IPS-NIHi7 (cell line): ENCODE results near the gene ENTPD5.
A peak's percentile ranks its signal among the peaks of the same experiment; 100 is the strongest.

Source experiments
- DNase-seq: peaks from one replicate; pipeline ENCODE4 v3.0.0; 2012; ENCODE audit warnings: mixed read lengths; ENCODE audit errors: extremely low spot score

ENTPD5 gene

DNA sequence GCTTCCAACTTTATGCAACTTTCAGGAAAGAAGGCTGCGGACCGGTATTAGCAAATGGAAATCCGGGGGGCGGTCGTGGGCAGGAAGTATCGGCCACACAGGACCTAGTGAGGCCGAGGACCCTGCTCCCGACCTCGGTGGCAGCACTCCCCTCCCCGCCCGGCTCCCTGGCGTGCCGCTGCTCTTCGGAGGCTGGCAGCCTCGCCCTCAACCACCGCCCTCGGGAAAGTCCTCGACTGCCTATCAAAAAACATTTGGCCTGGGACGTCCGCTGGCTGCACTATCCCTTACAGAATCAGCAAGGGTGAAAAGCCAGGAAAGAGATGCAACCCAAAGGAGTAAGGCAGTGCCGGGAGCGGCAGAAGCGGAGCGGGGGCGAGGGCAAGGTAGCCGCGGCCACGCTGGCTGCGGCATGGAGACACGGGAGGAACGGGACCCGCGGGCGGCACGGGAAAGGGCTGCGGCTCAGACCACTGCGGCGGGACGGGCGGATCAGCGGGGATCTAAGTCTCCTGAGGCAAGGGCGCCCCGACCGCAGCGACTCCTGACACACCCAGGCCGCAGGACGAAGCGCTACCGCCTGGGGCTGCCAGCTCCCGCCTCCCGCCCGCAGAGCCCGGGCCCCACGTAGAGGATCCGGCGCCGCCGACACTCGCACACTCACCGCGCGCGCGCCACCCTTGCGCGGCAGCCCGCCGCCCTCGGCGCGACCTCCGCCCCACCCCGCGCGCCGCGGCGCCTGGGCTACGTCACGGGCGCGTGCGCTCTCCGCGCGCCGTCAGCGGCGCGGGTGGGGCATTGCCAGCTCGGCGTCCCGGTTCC lies at the start of gene ENTPD5, which contains the start of gene BBOF1:
Gene ENTPD5 (minus strand): TSS at position 703 of the 822 bp plus-strand sequence. CDS start 31,186 bp downstream, outside the sequence.
Gene BBOF1 (plus strand): TSS at position 764 of the 822 bp plus-strand sequence. CDS start 130 bp downstream, outside the sequence.
- peak; percentile 94 for DNase-seq

GRCh38 chr14:74065746-74066575 lies 46.9 kb upstream of the ENTPD5 start:
- no peak for DNase-seq

- no peak for DNase-seq
These were observed 45.8 kb upstream of the ENTPD5 start for GRCh38 chr14:74064883-74065282.

DNA sequence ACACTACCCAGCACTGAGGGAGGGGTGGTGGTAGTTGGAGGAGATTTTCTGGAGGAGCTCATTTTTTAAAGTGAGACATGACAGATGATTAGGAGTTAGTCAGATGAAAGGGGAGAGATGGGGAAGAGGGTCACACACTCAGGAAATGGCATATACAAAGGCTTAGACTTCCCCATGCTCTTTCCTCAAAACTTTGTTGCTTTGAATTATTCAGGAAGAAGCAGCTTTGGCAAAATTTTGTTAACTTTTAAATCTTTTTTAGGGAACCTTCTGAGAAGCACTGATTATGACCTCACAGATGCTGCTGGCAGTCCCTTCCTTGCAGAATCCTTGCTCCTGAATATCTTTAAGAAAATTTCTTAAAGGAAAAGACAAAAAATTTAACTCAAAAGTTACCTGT lies 45.3 kb upstream of the ENTPD5 start:
- DNase-seq, result no peak

- no peak for DNase-seq
These were observed 43.7 kb upstream of the ENTPD5 start for GRCh38 chr14:74062809-74063150.

DNA sequence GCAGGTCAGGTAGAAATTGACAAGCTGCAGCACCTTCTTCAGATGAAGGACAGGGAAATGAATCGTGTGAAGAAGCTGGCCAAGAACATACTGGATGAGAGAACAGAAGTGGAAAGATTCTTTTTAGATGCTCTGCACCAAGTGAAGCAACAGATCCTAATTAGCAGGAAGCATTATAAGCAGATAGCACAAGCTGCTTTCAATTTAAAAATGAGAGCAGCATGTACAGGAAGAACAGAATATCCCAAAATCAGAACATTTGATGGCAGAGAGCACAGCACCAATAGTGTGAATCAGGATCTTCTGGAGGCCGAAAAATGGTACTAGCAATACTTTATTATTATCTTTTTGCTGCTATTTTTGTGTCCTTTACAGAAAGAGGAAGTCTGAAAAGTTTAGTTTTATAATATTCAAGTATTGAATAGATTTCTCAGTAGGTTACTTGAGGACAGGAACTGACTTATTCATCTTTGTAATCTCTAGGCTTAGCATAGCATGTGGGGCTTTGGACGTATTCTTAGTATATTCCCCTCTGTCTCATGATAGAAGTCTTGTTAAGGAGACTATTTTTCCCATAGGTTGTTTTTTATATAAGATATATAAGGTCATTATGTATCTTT lies 30.9 kb upstream of the ENTPD5 start:
- no peak for DNase-seq

DNA sequence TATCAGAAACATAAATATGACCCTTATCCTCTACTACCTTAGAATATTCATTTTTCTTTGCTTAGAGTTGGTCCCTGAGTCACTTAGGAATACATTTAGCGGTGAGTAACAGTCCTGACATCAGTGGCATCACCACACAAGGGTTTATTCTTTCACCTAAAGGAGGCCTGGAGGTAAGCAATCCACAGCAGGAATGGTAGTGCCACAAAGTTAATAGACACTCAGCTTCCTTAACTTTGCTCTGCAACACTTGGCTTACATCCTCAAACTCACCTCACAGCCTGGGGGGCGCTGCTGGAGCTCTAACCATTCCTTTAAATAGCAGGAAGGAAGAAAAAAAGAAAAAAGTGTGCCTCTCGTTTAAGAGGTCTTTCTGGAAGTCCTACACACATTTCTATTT lies 29.2 kb upstream of the ENTPD5 start:
- peak; percentile 64 for DNase-seq

DNA sequence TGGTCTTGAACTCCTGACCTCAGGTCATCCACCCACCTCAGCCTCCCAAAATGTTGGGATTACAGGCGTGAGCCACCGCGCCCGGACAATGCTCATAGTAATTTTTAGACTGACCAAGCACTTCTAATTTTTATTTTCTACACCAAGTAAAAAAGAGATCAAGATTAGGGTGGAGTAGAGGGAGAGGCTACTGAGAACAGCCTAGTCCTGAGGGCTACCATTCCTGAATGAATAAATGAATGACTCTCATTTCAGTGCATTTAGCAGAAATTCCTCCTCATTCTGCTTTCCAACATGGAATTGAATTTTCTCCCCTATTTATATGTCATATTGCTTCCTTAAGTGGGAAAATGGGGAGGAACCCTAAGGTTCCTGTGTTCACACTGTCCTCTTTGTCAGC lies 26.4 kb upstream of the ENTPD5 start:
- no peak for DNase-seq

DNA sequence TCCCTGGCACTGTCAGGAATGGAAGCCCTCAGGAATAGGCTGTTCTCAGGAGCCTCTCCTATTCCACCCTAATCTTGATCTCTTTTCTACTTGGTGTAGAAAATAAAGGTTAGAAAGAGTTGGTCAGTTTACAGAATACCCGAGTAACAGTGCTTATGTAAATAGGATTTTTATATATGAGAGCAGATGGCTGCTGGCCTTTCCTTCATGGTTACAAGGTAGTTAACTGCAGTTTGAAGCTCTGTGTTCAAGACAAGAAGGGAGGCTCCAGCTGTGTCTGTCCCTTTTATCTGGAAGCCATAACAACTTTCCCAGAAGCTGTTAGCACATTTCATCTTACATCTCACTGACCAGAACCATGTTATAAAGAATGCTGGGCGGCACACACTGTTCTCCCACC lies 23.2 kb upstream of the ENTPD5 start:
- DNase-seq, result no peak

DNA sequence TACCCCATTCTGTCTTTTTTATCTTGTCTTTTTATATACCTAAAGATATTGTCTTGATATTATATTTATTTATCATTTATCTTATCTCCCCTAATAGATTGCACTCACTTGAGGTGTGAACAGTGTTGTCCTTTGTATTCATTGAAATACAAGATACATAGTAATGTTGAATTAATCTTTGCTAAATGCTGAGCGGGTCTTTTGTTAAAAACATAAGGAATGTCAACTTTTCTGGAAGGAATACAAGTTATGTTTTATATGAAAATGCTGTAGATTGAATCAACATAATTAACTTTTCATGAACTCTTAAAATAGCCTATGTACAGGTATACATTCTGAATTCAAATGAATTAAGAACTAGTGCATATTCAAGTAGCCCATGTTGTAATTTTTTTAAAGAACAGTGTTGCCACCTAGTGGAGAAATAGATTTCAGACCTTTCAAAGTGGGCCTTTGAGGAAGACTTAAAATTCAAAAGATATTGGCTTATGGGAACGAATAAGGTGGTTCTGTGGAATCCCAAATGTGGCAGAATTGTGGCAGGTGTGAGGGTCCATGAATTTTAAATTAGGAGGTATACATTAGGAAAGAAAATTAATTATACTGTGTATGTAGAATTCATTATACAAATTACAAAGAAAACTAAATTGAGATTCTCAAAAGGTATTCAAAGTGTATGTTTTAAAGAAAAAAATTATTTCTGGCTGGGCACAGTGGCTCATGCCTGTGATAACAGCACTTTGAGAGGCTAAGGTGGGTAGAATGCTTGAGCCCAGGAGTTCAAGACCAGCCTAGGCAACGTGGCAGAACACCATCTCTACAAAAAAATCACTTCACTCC lies 19.2 kb upstream of the ENTPD5 start:
- DNase-seq, result peak; percentile 49

- DNase-seq, result no peak
These were observed 16.5 kb upstream of the ENTPD5 start for GRCh38 chr14:74035556-74035955.

- DNase-seq, result no peak
These were observed 15.5 kb upstream of the ENTPD5 start for GRCh38 chr14:74034572-74034971.

- DNase-seq, result no peak
These were observed 10.0 kb upstream of the ENTPD5 start for GRCh38 chr14:74029136-74029535.

DNA sequence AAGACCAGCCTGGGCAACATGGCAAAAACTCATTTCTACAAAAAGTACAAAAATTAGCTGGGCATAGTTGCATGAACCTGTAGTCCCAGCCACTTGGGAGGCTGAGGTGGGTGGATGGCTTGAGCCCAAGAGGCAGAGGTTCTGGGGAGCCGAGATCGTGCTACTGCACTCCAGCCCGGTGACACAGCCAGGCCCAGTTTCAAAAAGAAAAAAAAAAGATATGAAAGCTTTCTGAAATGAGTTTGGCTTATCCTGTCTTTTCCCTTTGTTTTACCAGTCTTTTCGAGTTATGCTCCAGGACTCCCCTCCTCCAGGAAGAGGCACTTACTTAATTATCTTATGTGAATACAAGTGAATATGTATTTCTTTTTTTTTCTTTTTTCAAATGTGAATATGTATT lies 3.3 kb upstream of the ENTPD5 start:
- no peak for DNase-seq

DNA sequence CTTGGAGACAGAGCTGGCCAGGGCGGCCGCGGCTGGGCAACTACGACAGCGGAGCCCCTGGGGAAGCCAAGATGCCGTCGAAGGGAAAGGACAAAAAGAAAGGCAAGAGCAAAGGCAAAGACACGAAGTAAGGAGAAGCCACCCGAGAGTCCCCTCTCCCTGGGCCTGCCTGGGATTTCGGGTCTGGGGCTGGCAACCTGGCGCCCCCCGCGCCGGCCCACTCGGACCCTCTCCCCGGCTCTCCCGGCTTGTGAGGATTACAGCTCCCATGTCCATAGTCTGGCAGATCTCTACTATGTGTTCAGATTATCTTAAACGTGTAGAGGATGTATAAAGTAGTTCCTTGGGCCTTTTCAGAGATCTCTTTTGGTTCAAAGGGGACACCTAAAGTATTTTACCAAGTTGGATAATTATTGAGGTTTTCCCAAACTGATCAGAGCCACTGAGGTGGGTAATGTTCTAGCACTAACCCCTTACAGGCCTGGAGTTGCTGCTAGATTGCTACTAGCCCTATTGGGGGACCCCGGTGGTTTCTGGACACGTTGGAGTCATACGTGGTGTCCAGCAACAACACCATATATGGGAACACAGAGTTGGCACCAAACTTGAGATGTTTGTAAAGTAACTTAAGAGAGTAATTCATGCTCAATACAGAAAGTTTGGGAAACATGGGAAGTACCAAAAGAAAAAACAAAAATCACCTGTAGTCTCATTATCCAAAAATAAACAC lies 485 bp upstream of the ENTPD5 start:
- DNase-seq, result no peak

GRCh38 chr14:74018174-74018585 lies 908 bp downstream of the ENTPD5 start:
- DNase-seq, result no peak

DNA sequence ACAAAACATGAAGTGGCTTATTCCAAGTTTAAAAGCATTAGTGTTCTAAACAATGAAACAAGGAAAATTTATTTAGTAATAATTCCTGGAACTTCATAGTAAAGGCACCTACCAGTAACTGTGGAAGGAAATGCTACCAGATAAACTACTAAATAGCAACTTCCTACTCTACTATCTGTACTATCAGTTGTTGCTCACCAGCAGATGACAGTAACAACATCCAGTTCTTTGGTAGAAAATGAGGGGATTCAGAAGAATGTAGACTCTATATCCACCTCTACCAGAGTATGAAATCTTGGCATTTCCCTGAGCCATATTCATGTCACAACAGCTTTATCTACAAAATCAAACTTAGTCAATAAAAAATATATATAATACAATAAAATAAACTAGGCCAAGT lies 3.1 kb downstream of the ENTPD5 start:
- no peak for DNase-seq

DNA sequence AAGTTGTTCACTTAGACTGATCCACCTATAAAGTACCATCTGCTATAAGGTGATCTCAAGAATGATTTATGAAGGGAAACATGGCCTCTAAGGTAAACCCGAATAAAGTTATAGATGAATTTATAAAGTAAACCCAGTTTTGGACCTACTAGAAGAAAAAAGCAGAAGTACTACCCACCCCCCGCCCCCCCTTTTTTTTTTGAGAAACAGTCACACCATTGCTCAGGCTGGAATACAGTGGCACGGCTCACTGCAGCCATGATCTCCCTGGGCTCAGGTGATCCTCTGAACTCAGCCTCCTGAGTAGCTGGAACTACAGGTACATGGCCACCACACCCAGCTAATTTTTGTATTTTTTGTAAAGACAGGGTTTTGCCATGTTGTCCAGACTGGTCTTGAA lies 3.9 kb downstream of the ENTPD5 start:
- DNase-seq, result no peak

DNA sequence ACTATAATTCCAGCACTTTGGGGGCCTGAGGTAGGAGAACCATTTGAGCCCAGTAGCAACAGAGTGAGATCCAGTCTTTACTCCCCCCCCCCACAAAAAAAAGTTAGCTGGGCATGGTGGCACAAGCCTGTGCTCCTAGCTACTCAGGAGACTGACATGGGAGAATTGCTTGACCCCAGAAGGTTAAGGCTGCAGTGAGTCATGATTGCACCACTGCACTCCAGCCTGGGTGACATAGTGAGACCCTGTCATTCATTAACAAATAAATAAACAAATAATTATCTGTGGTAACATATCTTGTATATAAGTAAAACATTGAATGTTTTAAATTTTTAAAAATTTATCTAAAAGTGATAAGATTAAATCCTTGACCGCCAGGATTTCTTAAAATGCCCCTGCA lies 4.8 kb downstream of the ENTPD5 start:
- no peak for DNase-seq

GRCh38 chr14:74008843-74009499 lies 10.1 kb downstream of the ENTPD5 start:
- DNase-seq, result no peak
